Measurements from ENCODE around the gene LETM1.

Gene LETM1

DNA sequence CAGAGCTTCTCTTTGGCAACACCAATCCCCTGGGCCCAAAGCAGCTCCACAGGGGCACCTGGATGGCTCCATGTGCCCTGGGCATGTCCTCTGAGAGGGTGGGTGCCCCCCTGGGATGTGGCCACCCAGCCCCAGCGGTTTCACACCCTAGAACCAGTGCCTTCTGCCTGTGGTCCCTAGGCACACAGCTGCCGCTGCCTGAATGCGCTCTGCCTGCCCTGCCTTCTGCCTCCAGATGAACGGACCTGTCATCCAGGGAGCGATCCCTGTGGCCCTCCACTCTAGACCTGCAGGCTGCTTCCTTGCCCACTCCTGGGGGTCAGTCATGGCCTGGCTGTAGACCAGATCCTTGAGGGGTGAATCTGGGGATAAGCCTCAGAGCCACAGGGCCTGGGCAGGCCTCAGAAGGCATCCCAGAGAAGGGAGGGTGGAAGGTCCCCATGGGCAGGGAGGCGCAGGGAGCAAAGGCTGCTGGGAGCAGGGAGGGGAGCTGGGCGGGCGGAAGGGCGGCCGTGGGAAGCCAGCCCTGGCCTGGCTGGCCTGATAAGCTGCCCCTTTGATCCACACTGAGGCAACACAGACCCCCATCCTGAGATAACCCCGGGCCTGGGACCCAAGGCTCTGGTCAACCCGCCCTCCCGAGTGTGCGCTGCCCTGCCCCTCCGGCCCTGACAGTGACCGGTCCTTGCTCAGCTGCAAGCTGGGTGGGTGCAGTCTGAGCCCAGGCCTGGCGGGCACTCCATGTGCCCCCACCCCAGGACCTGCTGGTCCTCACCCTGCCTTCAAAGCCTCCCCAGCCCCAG is 71.0 kb downstream of the LETM1 start:
- TF ChIP-seq, protein P1, sequence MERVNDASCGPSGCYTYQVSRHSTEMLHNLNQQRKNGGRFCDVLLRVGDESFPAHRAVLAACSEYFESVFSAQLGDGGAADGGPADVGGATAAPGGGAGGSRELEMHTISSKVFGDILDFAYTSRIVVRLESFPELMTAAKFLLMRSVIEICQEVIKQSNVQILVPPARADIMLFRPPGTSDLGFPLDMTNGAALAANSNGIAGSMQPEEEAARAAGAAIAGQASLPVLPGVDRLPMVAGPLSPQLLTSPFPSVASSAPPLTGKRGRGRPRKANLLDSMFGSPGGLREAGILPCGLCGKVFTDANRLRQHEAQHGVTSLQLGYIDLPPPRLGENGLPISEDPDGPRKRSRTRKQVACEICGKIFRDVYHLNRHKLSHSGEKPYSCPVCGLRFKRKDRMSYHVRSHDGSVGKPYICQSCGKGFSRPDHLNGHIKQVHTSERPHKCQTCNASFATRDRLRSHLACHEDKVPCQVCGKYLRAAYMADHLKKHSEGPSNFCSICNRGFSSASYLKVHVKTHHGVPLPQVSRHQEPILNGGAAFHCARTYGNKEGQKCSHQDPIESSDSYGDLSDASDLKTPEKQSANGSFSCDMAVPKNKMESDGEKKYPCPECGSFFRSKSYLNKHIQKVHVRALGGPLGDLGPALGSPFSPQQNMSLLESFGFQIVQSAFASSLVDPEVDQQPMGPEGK (CRISPR knock-in tag; IDR thresholded peaks at IDR 0.05; ENCODE audit: borderline replicate concordance) = no peak
- TF ChIP-seq, protein P2, sequence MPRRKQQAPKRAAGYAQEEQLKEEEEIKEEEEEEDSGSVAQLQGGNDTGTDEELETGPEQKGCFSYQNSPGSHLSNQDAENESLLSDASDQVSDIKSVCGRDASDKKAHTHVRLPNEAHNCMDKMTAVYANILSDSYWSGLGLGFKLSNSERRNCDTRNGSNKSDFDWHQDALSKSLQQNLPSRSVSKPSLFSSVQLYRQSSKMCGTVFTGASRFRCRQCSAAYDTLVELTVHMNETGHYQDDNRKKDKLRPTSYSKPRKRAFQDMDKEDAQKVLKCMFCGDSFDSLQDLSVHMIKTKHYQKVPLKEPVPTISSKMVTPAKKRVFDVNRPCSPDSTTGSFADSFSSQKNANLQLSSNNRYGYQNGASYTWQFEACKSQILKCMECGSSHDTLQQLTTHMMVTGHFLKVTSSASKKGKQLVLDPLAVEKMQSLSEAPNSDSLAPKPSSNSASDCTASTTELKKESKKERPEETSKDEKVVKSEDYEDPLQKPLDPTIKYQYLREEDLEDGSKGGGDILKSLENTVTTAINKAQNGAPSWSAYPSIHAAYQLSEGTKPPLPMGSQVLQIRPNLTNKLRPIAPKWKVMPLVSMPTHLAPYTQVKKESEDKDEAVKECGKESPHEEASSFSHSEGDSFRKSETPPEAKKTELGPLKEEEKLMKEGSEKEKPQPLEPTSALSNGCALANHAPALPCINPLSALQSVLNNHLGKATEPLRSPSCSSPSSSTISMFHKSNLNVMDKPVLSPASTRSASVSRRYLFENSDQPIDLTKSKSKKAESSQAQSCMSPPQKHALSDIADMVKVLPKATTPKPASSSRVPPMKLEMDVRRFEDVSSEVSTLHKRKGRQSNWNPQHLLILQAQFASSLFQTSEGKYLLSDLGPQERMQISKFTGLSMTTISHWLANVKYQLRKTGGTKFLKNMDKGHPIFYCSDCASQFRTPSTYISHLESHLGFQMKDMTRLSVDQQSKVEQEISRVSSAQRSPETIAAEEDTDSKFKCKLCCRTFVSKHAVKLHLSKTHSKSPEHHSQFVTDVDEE (CRISPR knock-in tag; IDR thresholded peaks at IDR 0.05) = no peak
- TF ChIP-seq, protein P3, sequence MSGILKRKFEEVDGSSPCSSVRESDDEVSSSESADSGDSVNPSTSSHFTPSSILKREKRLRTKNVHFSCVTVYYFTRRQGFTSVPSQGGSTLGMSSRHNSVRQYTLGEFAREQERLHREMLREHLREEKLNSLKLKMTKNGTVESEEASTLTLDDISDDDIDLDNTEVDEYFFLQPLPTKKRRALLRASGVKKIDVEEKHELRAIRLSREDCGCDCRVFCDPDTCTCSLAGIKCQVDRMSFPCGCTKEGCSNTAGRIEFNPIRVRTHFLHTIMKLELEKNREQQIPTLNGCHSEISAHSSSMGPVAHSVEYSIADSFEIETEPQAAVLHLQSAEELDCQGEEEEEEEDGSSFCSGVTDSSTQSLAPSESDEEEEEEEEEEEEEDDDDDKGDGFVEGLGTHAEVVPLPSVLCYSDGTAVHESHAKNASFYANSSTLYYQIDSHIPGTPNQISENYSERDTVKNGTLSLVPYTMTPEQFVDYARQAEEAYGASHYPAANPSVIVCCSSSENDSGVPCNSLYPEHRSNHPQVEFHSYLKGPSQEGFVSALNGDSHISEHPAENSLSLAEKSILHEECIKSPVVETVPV (CRISPR knock-in tag; IDR thresholded peaks at IDR 0.05) = no peak
- TF ChIP-seq OSR1 (CRISPR knock-in tag; IDR thresholded peaks at IDR 0.05) (no peak), ZNF565 (CRISPR knock-in tag; conservative IDR thresholded peaks at IDR 0.05; ENCODE audit: low read depth) (no peak), ZNF8 (CRISPR knock-in tag; IDR thresholded peaks at IDR 0.05) (no peak)
- peak; percentile 56 for ATAC-seq

DNA sequence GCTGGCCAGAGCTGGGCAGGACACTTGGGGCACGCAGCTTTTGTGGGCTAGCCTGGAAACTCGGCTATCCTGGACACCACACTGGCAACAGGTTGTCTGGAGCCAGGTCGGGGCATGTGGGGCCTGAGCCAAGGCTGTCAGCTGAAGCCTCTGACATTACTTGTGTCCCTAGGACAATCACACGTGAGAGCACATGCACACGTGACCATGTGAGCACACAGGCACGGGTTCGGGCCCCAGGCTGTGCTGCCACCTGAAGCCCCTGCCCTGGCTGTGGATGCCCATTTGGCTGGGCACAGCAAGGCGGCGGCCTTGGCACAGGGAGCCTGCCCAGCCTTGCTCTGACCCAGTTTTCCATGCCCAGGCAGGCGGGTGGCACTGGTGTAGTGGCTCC is 71.6 kb downstream of the LETM1 start:
- TF ChIP-seq, protein P1 (CRISPR knock-in tag; IDR thresholded peaks at IDR 0.05; ENCODE audit: borderline replicate concordance) = no peak
- TF ChIP-seq TCF4 (CRISPR knock-in tag; IDR thresholded peaks at IDR 0.05; ENCODE audit: borderline replicate concordance) (no peak), ZC3H10 (CRISPR knock-in tag; IDR thresholded peaks at IDR 0.05) (no peak), PPARA (CRISPR knock-in tag; IDR thresholded peaks at IDR 0.05; ENCODE audit: borderline replicate concordance) (no peak), ARNTL (CRISPR knock-in tag; IDR thresholded peaks at IDR 0.05; ENCODE audit: borderline replicate concordance, low read depth) (no peak), ZNF565 (CRISPR knock-in tag; conservative IDR thresholded peaks at IDR 0.05; ENCODE audit: low read depth) (no peak), ESRRG (CRISPR knock-in tag; IDR thresholded peaks at IDR 0.05) (no peak)
- TF ChIP-seq, protein P2 (CRISPR knock-in tag; IDR thresholded peaks at IDR 0.05) = no peak
- ATAC-seq = no peak

DNA sequence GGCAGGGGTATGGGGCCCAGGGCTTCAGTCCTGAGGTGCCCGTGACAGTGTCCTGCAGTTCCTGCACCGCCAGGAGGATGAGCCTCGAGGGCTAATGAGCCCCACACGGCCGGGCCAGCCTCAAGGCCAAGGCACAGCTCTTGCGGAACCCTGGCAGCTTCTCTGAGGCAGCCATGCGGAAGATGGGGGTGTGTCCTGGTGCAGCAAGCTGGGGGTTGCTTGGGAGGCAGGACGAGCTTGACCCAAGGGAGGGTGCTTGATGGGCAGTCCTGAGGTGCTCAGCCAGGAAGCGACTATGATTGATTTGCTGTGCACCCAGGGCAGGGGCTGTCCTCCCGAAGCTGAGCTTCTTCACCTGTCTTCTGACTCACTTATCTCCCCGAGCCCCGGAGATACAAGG is 72.0 kb downstream of the LETM1 start:
- ATAC-seq = no peak
- TF ChIP-seq ZFP3 (CRISPR knock-in tag; IDR thresholded peaks at IDR 0.05) (no peak), CSDC2 (CRISPR knock-in tag; IDR thresholded peaks at IDR 0.05) (no peak), SNAI2 (CRISPR knock-in tag; IDR thresholded peaks at IDR 0.05) (no peak)
- TF ChIP-seq, protein P3 (CRISPR knock-in tag; IDR thresholded peaks at IDR 0.05) = no peak

Data from SK-N-SH treated with all-trans-retinoic acid at 6 μM for 48 hours (cell line).